WI38 (cell line): ENCODE results near the gene EFCAB14.
"Not testable (repeated sequence)": the region's sequence is repeated elsewhere in the genome, so short reads cannot be mapped to it uniquely, and the experiment has no call there.

Experiments
- H3K4me3 ChIP-seq: 2 replicates; pipeline ENCODE4 v1.5.1; 2011; ENCODE audit warnings: low read depth, mild to moderate bottlenecking, control low read depth, low read length
- TF ChIP-seq, protein P1 (sequence below): IDR thresholded peaks from 2 replicates; pipeline ENCODE4 v1.5.1; 2012; ENCODE audit warnings: low read depth, mild to moderate bottlenecking, control low read depth, low read length

Gene EFCAB14

DNA sequence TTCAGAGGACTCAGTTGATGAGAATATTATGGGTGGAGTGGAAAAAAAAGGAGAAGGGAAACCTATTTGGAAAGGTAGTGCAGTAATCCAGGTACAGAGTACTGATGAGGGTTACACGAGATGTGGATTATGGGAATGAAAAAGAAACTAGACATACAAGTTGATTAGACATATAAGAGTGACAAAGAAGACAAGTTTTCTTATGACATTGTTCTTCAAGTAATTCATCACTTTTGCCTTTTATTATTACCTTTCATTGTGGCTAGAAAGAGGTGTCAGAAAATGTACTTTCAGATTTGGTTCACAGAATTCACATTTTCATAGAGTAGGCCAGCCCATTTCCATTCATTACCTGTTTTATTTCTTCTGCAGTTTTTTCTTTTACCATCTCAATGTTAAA, 61.1 kb downstream of the EFCAB14 start:
- TF ChIP-seq, protein P1, sequence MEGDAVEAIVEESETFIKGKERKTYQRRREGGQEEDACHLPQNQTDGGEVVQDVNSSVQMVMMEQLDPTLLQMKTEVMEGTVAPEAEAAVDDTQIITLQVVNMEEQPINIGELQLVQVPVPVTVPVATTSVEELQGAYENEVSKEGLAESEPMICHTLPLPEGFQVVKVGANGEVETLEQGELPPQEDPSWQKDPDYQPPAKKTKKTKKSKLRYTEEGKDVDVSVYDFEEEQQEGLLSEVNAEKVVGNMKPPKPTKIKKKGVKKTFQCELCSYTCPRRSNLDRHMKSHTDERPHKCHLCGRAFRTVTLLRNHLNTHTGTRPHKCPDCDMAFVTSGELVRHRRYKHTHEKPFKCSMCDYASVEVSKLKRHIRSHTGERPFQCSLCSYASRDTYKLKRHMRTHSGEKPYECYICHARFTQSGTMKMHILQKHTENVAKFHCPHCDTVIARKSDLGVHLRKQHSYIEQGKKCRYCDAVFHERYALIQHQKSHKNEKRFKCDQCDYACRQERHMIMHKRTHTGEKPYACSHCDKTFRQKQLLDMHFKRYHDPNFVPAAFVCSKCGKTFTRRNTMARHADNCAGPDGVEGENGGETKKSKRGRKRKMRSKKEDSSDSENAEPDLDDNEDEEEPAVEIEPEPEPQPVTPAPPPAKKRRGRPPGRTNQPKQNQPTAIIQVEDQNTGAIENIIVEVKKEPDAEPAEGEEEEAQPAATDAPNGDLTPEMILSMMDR = no peak
- no peak overlapping the region for H3K4me3 ChIP-seq

DNA sequence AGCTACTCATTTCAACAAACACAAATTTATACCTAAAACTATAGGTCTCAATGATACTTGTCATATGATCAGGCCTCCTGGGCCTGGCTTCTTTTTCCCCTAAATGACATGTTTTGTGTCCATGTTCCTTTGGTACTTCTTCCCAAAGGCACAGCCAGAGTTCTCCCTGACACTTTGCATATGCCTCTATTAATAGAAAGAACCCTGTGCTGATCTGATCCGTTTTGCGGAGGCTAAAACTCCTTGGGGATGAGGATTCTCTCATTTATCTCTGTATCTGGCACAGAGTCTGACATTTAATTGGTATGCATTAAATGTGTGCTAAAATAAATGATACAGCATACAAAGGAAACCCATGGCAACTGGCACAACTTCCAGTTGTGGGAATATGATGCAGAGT, 62.3 kb downstream of the EFCAB14 start:
- TF ChIP-seq, protein P1 = no peak

DNA sequence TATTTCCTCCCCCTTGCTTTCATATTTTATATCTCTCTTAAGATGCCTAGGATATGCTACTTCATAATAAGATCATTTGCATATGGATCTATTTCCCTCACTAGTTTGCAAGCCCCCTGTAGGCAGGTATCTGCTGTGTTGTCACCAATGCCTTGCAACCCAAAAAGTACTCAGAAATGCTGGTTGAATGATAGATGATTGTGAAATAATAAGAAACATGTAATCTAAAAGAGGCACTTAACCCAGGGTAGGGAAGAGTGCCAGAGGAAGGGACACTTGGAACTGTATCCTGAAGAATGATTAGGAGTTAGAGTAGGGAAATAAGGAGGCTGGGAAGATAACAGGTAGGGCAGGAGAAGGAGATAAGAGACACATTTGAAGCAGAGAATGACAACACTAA, 63.1 kb downstream of the EFCAB14 start:
- TF ChIP-seq, protein P1 = no peak
- no peak overlapping the region for H3K4me3 ChIP-seq

More for the DNA sequence above, 62.3 kb downstream of the EFCAB14 start:
- no peak overlapping the region for H3K4me3 ChIP-seq

DNA sequence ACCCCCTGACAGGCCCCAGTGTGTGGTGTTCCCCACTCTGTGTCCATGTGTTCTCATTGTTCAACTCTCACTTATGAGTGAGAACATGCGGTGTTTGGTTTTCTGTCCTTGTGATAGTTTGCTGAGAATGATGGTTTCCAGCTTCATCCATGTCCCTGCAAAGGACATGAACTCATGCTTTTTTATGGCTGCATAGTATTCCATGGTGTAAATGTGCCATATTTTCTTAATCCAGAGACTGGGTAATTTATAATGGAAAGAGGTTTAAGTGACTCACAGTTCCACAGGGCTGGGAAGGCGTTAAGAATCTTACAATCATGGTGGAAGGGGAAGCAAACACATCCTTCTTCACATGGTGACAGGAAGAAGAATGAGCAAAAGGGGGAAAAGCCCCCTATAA, 64.2 kb downstream of the EFCAB14 start:
- H3K4me3 ChIP-seq = not testable (repeated sequence)

DNA sequence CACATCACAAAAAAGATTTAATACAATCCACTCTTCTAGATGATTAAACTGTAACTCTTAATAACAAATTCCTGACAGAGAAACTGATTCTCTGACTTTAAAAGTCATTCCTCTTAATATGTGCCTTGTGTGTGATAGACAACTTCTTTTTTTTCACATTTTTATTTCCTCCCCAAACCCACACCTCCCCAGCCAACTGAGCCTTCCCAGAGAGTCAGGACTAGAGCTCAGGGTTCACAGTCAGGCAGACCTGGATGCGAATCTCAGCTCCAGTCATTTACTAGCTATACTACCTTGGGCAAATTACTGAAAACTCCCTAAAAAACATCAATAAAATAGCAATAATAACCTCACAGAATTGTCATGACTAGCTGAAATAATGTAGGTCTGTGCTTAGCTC, 64.9 kb downstream of the EFCAB14 start:
- no peak overlapping the region for H3K4me3 ChIP-seq
- TF ChIP-seq, protein P1 = no peak

DNA sequence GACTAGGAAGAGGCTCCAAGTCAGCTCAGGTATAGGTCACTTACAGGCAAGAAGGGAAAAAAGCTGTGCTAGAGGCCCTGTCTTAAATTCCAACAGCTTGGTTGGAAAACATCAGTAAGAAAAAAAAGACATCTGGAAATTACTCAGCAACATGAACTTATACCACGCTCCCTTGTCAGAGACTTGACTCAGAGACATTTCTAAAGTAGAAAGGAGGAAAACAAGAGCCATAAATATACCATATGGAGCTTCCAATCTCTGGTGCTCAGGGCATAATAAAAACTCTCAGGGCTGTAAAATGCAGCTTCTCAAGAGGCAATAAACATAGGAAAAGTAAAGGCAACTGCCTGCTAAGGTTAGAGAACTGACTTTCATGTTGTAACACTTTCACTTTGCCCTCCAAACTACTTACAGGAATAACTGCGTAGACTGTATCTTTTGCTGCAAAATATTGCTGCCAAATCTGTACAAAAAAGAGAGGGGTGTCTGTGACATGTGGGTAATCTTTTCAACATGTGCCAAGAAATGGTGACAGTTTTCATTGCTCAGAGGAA, 65.4 kb downstream of the EFCAB14 start:
- TF ChIP-seq, protein P1 = no peak
- no peak overlapping the region for H3K4me3 ChIP-seq

DNA sequence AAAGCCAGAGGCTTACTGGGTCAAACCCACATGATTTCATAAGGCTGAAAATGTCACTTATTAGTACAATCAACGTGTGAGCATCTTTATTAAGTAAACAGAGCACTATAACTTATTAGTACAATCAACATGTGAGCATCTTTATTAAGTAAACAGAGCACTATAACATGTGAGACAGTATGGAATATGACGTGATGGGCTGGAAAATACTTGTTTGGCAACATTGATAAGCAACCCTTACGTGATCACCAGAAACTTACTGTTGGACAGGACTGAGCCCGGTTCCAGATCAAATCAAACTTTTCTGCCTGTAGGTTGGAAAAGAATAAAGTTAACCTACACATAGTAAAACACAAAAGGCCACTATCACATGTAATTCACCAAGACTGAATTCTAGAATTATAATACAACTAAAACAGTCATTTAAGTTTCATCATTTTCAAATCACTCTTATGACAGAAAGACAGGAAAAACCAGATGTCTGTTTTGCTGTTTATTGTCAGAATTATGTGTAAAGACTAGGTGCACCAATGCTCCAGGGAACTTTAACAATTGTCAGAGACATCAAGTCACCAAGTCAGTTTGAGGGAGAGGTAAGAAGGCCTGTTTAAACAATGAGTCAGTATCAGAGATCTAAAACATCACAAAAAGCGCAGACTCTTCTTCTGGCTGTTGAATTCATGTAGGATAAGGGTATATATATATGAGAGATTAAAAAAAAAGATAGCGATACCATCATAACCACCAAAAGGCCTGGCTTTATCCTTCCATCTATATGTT, 66.4 kb downstream of the EFCAB14 start:
- H3K4me3 ChIP-seq = no peak overlapping the region
- TF ChIP-seq, protein P1 = no peak

DNA sequence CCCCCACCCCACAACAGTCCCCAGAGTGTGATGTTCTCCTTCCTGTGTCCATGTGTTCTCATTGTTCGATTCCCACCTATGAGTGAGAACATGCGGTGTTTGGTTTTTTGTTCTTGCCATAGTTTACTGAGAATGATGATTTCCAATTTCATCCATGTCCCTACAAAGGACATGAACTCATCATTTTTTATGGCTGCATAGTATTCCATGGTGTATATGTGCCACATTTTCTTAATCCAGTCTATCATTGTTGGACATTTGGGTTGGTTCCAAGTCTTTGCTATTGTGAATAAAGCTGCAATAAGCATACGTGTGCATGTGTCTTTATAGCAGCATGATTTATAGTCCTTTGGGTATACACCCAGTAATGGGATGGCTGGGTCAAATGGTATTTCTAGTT, 67.8 kb downstream of the EFCAB14 start:
- H3K4me3 ChIP-seq = not testable (repeated sequence)
